DOHH2 (cell line): ENCODE results near the gene TMEM200A.

Experiments used
- H3F3A ChIP-seq: fragments of 200-600 bp; sonication (generic), shearing (Covaris generic); 2 replicates; pipeline ENCODE4 v1.6.0; 2016; ENCODE audit warnings: antibody characterized with exemption, mild to moderate bottlenecking; ENCODE audit not compliant: control insufficient read depth, insufficient read depth
- H3K27ac ChIP-seq: fragments of 200-600 bp; sonication (generic); 2 replicates; pipeline ENCODE4 v1.5.1; 2014; ENCODE audit warnings: low read depth, mild to moderate bottlenecking, low read length, moderate library complexity
- H3K27me3 ChIP-seq: fragments of 200-600 bp; sonication (generic); 2 replicates; pipeline ENCODE4 v1.6.1; 2014; ENCODE audit warnings: mild to moderate bottlenecking, low read length, mixed read lengths; ENCODE audit not compliant: control insufficient read depth
- H3K36me3 ChIP-seq: fragments of 200-600 bp; sonication (generic); 2 replicates; pipeline ENCODE4 v1.6.1; 2014; ENCODE audit warnings: mild to moderate bottlenecking, low read length, moderate library complexity, mixed read lengths; ENCODE audit not compliant: control insufficient read depth
- H3K4me1 ChIP-seq: fragments of 200-600 bp; sonication (generic); 2 replicates; pipeline ENCODE4 v1.6.1; 2014; ENCODE audit warnings: mild to moderate bottlenecking, low read length, mixed read lengths; ENCODE audit not compliant: control insufficient read depth
- H3K4me2 ChIP-seq: fragments of 200-600 bp; sonication (generic); 2 replicates; pipeline ENCODE4 v1.6.0; 2014; ENCODE audit warnings: mild to moderate bottlenecking, low read length, moderate library complexity
- H3K4me3 ChIP-seq: fragments of 200-600 bp; sonication (generic); 2 replicates; pipeline ENCODE4 v1.5.1; 2014; ENCODE audit warnings: mild to moderate bottlenecking, low read length, mixed read lengths
- H3K79me2 ChIP-seq: fragments of 200-600 bp; sonication (generic); 2 replicates; pipeline ENCODE4 v1.6.1; 2014; ENCODE audit warnings: mild to moderate bottlenecking, low read length, mixed read lengths; ENCODE audit not compliant: control insufficient read depth
- H3K9me2 ChIP-seq: fragments of 200-600 bp; sonication (generic); replicated peaks from 2 replicates; pipeline ENCODE4 v1.6.1; 2014; ENCODE audit warnings: mild to moderate bottlenecking, low read length, mixed read lengths; ENCODE audit not compliant: control insufficient read depth
- H3K9me3 ChIP-seq: fragments of 200-600 bp; sonication (generic); 2 replicates; pipeline ENCODE4 v1.6.1; 2014; ENCODE audit warnings: antibody characterized with exemption, low read length, mixed read lengths; ENCODE audit not compliant: control insufficient read depth, insufficient read depth
- H4K20me1 ChIP-seq: fragments of 200-600 bp; sonication (generic); 2 replicates; pipeline ENCODE4 v1.6.0; 2014; ENCODE audit warnings: low read depth, mild to moderate bottlenecking, antibody characterized with exemption, low read length, moderate library complexity; ENCODE audit not compliant: control insufficient read depth, insufficient read depth
- CTCF ChIP-seq: fragments of 200-600 bp; sonication (generic); IDR thresholded peaks from one replicate; pipeline ENCODE4 v1.5.1; 2014; ENCODE audit warnings: antibody characterized with exemption, mild to moderate bottlenecking, low read depth, low read length; ENCODE audit not compliant: poor library complexity, severe bottlenecking
- EZH2phosphoT487 ChIP-seq: fragments of 200-600 bp; sonication (generic); IDR thresholded peaks from 2 replicates; pipeline ENCODE4 v1.6.1; 2017; ENCODE audit warnings: borderline replicate concordance, mild to moderate bottlenecking, antibody characterized with exemption, low read length, moderate library complexity, mixed read lengths

The TMEM200A gene

DNA sequence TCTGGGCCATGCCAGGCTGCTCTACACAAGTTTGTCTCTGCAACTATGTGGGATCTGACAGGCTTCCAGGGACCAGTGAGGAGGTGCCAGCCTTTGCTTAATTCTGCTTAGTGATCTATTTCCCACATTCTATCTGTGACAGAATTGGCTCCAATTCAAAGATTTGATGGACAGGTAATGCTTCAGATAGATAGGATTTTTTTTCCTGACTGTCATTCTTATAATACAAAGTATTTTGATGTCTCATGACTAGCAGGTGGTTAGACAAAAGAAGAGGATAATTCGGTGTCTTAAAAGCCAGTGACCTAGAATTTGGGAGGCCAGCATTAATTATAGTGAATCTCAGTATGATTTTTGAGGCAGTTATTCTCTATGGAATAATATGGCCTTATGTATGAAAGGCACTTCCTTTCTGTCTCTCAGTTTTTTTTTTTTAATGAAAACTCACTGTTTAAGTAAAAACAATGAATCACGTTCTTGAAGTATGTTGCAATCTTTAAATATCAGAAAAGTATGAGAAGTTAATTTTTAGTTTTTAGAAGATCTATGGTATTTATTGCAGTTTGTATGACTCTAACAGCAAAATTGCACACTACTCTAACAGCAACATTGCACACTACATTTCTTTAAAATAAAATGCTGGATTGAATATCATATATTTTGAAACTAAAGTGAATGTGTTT is 43.7 kb downstream of the TMEM200A start:
- Histone ChIP-seq H3K4me3 (no peak overlapping the region), H3K79me2 (no peaks in the 10 kb centered on the region), H3K27me3 (no peaks in the 10 kb centered on the region; the same call in 1 of the 2 replicates), H3K9me3 (no peaks in the 10 kb centered on the region), H3K36me3 (no peaks in the 10 kb centered on the region), H3K9me2 (no peaks in the 10 kb centered on the region), H4K20me1 (no peaks in the 10 kb centered on the region), H3K4me2 (no peak overlapping the region), H3K4me1 (no peaks in the 10 kb centered on the region), H3K27ac (no peak overlapping the region), H3F3A (no peaks in the 10 kb centered on the region)
- TF ChIP-seq EZH2phosphoT487: no peak
- no peak for TF ChIP-seq CTCF

GRCh38 chr6:130411481-130411880 is 45.7 kb downstream of the TMEM200A start:
- H3K4me3 ChIP-seq: no peak overlapping the region
- no peak overlapping the region for H3K27ac ChIP-seq
- no peak overlapping the region for H3K4me2 ChIP-seq
- TF ChIP-seq CTCF (no peak), EZH2phosphoT487 (no peak)
- H3K9me3 ChIP-seq: no peaks in the 10 kb centered on the region
- no peaks in the 10 kb centered on the region for H3K9me2 ChIP-seq
- no peaks in the 10 kb centered on the region; the same call in 1 of the 2 replicates for H3K27me3 ChIP-seq
- no peaks in the 10 kb centered on the region for H3K4me1 ChIP-seq
- no peaks in the 10 kb centered on the region for H4K20me1 ChIP-seq
- no peaks in the 10 kb centered on the region for H3F3A ChIP-seq
- H3K36me3 ChIP-seq: no peaks in the 10 kb centered on the region
- H3K79me2 ChIP-seq: no peaks in the 10 kb centered on the region

- H3K4me3 ChIP-seq: no peak overlapping the region
Measured at GRCh38 chr6:130412556-130413290, 46.9 kb downstream of the TMEM200A start.

More at GRCh38 chr6:130412556-130413290, 46.9 kb downstream of the TMEM200A start:
- Histone ChIP-seq H3K9me2 (no peaks in the 10 kb centered on the region), H3K4me1 (no peaks in the 10 kb centered on the region), H3K27ac (no peak overlapping the region), H3K27me3 (no peaks in the 10 kb centered on the region; the same call in 1 of the 2 replicates), H3K79me2 (no peaks in the 10 kb centered on the region), H3K9me3 (no peaks in the 10 kb centered on the region), H3F3A (no peaks in the 10 kb centered on the region), H4K20me1 (no peaks in the 10 kb centered on the region), H3K36me3 (no peaks in the 10 kb centered on the region), H3K4me2 (no peak overlapping the region)
- no peak for TF ChIP-seq CTCF
- no peak for TF ChIP-seq EZH2phosphoT487
